RWPE2 (cell line): ENCODE results near the gene HSF2BP.
A peak's percentile ranks its signal among the peaks of the same experiment; 100 is the strongest.

Experiments
- ATAC-seq: fragments of 200-7000 bp; cut with Tn5 transposase; 3 replicates; pipeline ENCODE4 v1.9.1; 2021; ENCODE audit warnings: low read depth
- DNase-seq: peaks from one replicate; pipeline ENCODE4 v3.0.0-alpha.2; 2020; ENCODE audit warnings: low spot score
- H3K27ac ChIP-seq: fragments of 450-650 bp; 2 replicates; pipeline ENCODE4 v1.5.1; 2017; ENCODE audit warnings: mild to moderate bottlenecking; ENCODE audit not compliant: poor library complexity, severe bottlenecking
- H3K27me3 ChIP-seq: fragments of 250-450 bp; sonication (Bioruptor Pico); 2 replicates; pipeline ENCODE4 v1.5.1; 2021; ENCODE audit warnings: mild to moderate bottlenecking, moderate library complexity; ENCODE audit not compliant: insufficient read depth, poor library complexity, severe bottlenecking
- H3K36me3 ChIP-seq: fragments of 250-450 bp; sonication (Bioruptor Pico); 2 replicates; pipeline ENCODE4 v1.5.1; 2020; ENCODE audit warnings: low read depth, mild to moderate bottlenecking, moderate library complexity
- H3K4me1 ChIP-seq: fragments of 250-450 bp; sonication (Bioruptor Pico); 2 replicates; pipeline ENCODE4 v1.5.1; 2021; ENCODE audit warnings: mild to moderate bottlenecking, moderate library complexity; ENCODE audit not compliant: insufficient read depth, poor library complexity, severe bottlenecking
- H3K4me3 ChIP-seq: fragments of 250-450 bp; sonication (Bioruptor Pico); 2 replicates; pipeline ENCODE4 v1.5.1; 2021; ENCODE audit warnings: mild to moderate bottlenecking, moderate library complexity; ENCODE audit not compliant: severe bottlenecking
- H3K9me3 ChIP-seq: fragments of 250-450 bp; sonication (Bioruptor Pico); 2 replicates; pipeline ENCODE4 v1.5.1; 2021; ENCODE audit warnings: mild to moderate bottlenecking, moderate library complexity; ENCODE audit not compliant: severe bottlenecking
- CTCF ChIP-seq: fragments of 450-650 bp; IDR thresholded peaks from one replicate; pipeline ENCODE4 v1.5.1; 2017; ENCODE audit warnings: mild to moderate bottlenecking, moderate library complexity; ENCODE audit not compliant: poor library complexity, severe bottlenecking

The HSF2BP gene

GRCh38 chr21:43602266-43603232 lies 56.7 kb downstream of the HSF2BP start:
- Histone ChIP-seq H3K4me3 (no peak overlapping the region), H3K4me1 (peaks cover 46% of the 10 kb centered on the region), H3K9me3 (no peaks in the 10 kb centered on the region), H3K27ac (peak overlapping the region; percentile 100), H3K36me3 (peaks cover 9% of the 10 kb centered on the region; the same call in 1 of the 2 replicates), H3K27me3 (no peaks in the 10 kb centered on the region)
- no peak for TF ChIP-seq CTCF
- DNase-seq, result no peak
- ATAC-seq, result no peak

- no peak for TF ChIP-seq CTCF
- H3K4me3 ChIP-seq, result no peak overlapping the region
- peaks cover 16% of the 10 kb centered on the region for H3K36me3 ChIP-seq
- no peaks in the 10 kb centered on the region for H3K9me3 ChIP-seq
- H3K4me1 ChIP-seq, result peaks cover 55% of the 10 kb centered on the region
- DNase-seq (no peak), ATAC-seq (peak; percentile 85)
- peak overlapping the region; percentile 100 for H3K27ac ChIP-seq
- H3K27me3 ChIP-seq, result no peaks in the 10 kb centered on the region
Measured at GRCh38 chr21:43600642-43601402, 58.5 kb downstream of the HSF2BP start.

- Histone ChIP-seq H3K4me1 (peaks cover 56% of the 10 kb centered on the region), H3K27ac (peak overlapping the region; percentile 100)
Measured at GRCh38 chr21:43599728-43600127, 59.6 kb downstream of the HSF2BP start.

GRCh38 chr21:43598416-43599120 lies 60.7 kb downstream of the HSF2BP start:
- Histone ChIP-seq H3K4me3 (no peak overlapping the region), H3K27me3 (no peaks in the 10 kb centered on the region), H3K27ac (peak overlapping the region; percentile 100), H3K4me1 (peaks cover 65% of the 10 kb centered on the region), H3K9me3 (no peaks in the 10 kb centered on the region), H3K36me3 (peaks cover 27% of the 10 kb centered on the region)
- DNase-seq (no peak), ATAC-seq (peak; percentile 15; the same call in 1 of the 3 replicates)
- TF ChIP-seq CTCF, result no peak

More at GRCh38 chr21:43599728-43600127, 59.6 kb downstream of the HSF2BP start:
- Histone ChIP-seq H3K9me3 (no peaks in the 10 kb centered on the region), H3K36me3 (peaks cover 23% of the 10 kb centered on the region), H3K27me3 (no peaks in the 10 kb centered on the region), H3K4me3 (peak overlapping the region; percentile 3)
- DNase-seq, result no peak
- TF ChIP-seq CTCF, result no peak
- ATAC-seq, result no peak
